GM10847 (cell line): ENCODE measurements around the gene MAGEA1.

Source experiments
- POLR2A ChIP-seq: IDR thresholded peaks from 2 replicates; pipeline ENCODE4 v1.6.1; 2011; ENCODE audit not compliant: insufficient read length; ENCODE audit errors: extremely low read depth

The MAGEA1 gene, protein sequence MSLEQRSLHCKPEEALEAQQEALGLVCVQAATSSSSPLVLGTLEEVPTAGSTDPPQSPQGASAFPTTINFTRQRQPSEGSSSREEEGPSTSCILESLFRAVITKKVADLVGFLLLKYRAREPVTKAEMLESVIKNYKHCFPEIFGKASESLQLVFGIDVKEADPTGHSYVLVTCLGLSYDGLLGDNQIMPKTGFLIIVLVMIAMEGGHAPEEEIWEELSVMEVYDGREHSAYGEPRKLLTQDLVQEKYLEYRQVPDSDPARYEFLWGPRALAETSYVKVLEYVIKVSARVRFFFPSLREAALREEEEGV

DNA sequence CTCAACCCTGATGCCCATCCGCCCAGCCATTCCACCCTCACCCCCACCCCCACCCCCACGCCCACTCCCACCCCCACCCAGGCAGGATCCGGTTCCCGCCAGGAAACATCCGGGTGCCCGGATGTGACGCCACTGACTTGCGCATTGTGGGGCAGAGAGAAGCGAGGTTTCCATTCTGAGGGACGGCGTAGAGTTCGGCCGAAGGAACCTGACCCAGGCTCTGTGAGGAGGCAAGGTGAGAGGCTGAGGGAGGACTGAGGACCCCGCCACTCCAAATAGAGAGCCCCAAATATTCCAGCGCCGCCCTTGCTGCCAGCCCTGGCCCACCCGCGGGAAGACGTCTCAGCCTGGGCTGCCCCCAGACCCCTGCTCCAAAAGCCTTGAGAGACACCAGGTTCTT lies at the start of gene MAGEA1:
Gene MAGEA1 (plus strand): TSS at position 154 of the 400 bp plus-strand sequence. CDS start 3,106 bp downstream, outside the sequence.
- TF ChIP-seq POLR2A: no peak

DNA sequence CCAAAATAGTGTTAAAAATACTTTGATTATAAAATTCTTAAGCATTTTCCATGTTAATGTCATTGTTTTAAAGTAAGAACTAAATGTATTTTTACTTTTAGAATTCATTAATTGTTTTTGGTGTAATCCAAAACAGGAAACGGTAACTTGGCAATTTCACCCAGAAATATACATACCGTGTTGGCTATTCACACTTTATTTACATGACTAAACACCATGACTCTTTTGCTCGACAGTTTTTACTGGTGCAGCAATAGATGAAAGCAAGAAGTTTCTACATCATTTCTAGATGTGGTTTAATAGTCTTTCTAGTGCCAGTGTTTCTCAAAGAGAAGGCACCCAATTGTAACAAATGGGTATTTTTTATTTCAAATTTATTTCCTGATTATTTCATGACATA lies 25.6 kb upstream of the MAGEA1 start:
- no peak for TF ChIP-seq POLR2A

DNA sequence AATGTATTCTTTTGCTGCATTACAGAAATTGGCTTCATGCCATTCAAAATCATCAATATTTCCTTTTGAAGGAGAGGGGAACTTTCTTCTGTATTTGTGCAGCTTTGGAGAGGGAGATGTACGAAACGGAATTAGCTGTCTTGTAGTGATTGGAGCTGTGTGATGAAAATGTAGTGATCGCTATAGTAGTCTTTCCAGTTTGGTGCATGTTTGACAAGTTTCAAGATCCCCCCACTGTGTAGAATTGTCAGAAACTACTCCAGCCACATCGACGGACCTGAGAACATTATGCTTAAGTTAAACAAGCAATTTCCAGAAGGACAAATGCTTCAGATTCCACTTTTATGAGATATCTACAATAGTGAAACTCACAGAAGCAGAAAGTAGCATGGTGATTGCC lies 21.6 kb upstream of the MAGEA1 start:
- TF ChIP-seq POLR2A: no peak

DNA sequence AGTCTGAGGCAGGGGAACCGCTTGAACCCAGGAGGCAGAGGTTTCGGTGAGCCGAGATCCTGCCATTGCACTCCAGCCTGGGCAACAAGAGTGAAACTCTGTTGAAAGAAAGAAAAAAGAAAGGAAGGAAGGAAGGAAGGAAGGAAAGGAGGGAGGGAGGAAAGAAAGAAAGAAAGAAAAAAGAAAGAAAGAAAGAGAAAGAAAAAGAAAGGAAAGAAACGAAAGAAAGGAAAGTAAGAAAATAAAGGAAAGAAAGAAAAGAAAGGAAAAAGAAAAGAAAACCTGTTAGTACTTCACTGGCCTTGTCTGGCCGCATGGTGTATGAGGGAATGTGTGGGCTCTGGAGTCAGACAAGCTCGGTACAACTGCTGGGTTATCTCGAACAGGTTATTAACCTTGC lies 20.8 kb upstream of the MAGEA1 start:
- TF ChIP-seq POLR2A: no peak

DNA sequence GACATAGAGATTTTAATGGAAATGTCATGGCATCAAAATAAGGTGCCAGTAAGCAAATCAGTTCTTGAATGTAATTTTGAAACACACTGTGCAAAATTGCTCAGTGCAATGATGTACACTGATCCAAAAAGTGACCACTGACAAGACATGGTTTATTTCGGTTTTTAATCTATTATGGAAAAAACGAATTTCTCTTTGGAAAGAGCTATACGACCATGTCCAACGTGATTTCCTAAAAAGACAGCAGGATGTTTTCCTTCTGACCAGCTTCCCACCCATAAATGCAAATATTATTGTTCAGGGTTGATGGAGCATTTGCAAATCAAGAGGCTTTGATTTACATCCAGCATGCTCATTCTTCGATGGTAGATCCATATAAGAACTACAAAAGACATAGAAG lies 17.1 kb upstream of the MAGEA1 start:
- no peak for TF ChIP-seq POLR2A

DNA sequence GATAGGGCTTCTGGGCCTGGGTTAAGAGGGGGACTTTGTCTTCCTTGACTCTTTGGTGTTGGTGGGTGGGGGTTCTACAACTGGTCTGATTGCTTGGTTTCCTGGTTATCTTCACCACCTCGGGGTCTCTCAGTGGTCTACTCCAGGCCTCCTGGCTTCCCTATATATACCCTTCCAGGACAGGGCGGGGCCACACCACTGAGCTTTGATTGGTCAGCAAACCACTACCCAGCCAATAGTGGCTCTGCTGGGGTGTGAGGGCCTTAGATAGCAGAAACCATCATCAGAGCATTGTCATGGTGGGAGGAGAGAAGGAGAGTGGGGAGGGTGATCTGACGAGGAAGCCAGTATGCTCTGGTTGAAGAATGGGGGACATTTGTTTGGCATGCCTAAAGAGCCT lies 14.4 kb upstream of the MAGEA1 start:
- TF ChIP-seq POLR2A: no peak

DNA sequence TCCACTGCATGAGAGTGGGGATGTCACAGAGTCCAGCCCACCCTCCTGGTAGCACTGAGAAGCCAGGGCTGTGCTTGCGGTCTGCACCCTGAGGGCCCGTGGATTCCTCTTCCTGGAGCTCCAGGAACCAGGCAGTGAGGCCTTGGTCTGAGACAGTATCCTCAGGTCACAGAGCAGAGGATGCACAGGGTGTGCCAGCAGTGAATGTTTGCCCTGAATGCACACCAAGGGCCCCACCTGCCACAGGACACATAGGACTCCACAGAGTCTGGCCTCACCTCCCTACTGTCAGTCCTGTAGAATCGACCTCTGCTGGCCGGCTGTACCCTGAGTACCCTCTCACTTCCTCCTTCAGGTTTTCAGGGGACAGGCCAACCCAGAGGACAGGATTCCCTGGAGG lies 2.7 kb downstream of the MAGEA1 start:
- TF ChIP-seq POLR2A: no peak

DNA sequence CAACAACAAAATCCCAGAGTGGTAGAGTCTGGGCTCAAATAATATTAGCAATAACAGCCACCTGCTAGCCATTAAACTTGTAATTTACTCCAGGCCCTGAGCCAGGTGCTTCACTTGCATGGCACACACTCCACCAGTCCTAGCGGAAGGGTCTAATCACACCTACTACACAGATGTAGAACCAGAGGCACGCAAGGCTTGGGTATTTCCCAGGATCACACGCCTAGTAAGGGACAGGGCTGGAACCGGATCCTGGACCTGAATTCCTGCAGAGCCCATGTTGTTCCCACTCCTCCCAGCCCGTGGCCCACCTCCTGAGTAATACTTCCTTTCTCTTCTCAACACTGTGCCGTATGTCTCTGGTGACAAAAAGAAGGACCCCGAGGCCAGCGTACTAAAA lies 5.7 kb downstream of the MAGEA1 start:
- TF ChIP-seq POLR2A: no peak

DNA sequence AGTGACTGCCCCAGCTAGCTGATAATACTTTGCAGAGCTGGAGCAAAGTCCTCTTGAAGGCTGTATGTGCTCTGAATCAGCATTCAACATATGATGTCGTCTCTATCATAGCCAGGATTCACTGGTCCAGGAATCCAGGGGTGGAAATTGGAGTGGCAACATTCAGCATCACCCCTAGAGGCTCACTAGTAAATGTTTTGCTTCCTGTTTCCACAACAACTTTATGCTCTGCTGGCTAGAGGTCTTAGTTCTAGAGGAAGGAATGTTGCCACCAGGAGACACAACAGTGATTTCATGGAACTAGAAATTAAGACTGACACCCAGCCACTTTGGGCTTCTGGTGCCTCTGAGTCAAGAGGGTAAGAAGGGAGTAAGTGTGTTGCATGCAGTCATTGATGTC lies 11.3 kb downstream of the MAGEA1 start:
- no peak for TF ChIP-seq POLR2A

DNA sequence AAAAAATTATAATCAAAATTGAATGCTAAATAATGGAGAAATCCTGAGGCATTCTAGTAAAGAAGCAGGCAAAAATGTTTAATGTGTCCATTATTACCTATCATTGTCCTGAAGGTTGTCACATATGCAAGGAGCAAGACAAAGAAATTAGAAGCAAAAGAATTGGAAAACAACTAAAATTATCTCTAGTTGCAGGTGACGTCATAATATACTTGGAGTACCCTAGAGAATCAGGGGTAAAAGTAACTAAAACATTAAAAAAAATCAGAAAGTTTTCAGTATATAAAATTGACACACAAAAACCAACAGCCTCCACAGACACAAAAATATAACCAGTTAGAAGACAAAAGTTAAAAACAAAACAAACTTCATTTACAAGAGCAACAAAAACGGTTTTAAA lies 21.4 kb downstream of the MAGEA1 start:
- TF ChIP-seq POLR2A: no peak

DNA sequence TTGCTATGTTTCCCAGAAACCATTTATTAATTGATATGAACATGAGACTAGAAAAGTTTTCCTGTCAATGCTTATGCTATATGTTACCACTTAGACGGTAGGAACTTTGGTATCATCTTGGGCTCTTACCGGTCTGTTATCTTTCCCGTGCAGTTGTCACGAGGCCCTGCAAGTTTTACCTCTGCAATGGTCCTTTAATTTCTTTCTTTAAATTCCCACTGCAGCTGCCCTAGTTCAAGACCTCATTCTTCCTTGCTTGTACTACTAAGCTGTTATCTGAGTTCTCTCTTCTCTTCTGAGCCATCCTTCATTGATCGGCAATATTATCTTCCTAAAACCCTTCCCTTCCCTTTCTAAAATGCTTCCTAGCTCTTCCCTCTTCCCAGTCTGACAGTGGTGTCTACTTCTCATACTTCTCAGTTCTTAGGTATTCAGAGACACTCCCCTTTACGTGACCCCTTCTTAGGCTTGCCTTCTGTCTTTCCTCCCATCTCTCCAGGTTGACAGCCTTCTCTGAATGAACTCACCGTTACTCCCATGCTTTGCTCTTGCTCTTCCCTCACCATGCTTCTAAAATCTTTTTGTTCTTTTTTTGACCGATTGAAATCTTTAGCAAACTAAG lies 27.5 kb downstream of the MAGEA1 start:
- TF ChIP-seq POLR2A: no peak

DNA sequence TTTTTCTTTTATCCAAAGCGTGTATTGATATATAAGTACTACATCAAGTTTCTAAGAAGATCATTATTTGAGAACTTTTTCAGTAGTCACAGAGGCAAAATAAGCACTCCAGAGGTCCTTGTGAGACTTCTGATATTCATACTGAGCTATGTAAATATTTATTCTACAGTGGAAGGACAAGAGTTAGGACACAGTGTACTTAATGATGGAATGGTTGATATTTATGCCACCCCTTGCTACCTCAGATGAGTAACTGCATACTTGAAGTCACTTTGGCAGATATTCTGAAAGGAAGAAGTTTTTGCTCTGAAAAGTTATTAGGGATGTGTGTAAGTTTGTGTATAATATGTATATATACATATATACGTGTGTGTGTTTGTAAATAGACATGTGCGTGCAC lies 30.3 kb downstream of the MAGEA1 start:
- no peak for TF ChIP-seq POLR2A

DNA sequence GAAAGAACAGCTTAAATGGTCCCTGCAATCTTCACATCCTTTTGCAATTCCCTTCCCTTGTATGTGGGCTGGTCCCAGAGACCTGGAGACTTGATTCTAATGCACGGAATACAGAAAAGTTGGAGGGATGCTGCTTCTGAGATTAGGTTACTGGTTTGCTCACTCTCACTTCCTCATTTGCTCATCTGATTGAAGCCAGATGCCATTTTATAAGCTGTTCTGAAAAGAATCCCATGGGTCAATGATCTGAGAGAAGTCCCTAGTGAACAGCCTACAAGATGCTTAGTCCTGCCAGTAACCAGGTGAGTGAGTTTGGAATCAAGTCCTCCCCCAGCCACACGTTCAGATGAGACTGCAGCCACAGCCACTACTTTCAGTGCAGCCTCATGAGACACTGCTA lies 35.9 kb downstream of the MAGEA1 start:
- TF ChIP-seq POLR2A: no peak

DNA sequence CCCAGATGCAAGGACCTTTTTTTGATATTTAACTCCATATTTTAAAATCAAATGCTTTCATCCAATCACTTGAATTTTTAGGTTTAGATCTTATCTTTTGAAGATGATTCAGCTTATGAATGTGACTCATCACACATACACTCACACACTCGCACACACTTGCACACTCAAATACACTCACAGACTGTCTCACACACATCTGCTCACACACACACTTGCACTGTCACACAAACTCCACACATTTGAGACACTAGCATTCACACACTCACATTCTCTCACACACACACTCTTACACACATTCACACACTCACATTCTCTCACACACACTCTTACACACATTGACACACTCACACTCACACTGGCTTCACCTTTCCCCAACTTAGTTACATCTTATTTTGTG lies 37.8 kb downstream of the MAGEA1 start:
- TF ChIP-seq POLR2A: no peak

DNA sequence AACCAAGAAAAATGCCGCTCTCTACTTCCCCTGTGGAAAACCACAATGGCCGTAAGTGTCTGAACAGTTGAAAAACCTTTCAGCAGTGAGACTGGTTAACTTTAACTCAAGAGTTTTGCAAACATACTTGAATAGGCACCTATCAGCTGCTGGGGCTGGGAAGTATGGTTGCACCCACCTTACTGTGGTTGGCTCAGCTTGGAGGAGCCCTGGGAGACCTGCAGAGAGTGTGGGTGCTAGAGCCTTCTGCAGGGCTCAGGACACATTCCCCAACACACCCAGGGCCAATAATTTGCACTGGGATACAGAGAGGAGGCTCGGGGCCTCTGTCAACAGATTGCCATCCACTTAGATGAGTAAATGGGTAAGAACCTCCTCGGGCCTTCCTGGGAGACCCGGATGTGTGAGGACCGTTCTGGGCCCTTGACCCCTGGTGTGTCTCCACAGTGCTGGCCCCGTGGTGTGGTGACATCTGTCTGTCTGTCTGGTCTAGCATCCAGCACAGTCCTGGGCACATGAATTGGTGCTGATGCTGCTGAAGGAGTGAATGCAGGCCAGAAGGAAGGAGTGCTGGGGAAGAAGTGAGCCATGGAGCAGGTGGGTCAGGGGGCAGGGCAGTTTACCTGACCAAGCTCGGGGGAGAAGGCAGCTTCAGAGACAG lies 46.5 kb downstream of the MAGEA1 start:
- TF ChIP-seq POLR2A: no peak
